NCI-H2107 (cell line): ENCODE data around the gene CFAP20DC.
A peak's percentile ranks its signal among the peaks of the same experiment; 100 is the strongest.
"Not testable (repeated sequence)": the region's sequence is repeated elsewhere in the genome, so short reads cannot be mapped to it uniquely, and the experiment has no call there.

Experiments used
- DNase-seq: peaks from one replicate; lab custom pipeline; 2025; lab: John Stamatoyannopoulos, UW

CFAP20DC gene

DNA sequence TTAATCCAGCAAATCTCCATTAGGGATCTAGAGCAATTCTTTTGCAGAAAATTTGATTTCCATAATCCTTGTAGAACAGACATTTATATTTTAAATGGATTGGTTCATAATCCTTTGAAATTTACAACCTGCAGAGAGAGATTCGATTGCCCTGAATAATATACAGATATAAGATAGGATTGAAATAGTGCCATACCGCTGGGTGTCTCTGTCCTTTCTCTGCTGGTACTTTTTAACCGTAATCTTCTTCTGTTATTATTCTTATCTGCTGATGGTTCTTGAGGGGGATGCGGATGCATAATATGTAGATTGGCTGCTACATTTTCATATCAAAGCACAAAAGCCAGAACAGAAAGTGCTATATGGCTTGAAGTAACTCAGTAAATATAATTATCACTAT is 182.2 kb downstream of the CFAP20DC start:
- DNase-seq: no peak

DNA sequence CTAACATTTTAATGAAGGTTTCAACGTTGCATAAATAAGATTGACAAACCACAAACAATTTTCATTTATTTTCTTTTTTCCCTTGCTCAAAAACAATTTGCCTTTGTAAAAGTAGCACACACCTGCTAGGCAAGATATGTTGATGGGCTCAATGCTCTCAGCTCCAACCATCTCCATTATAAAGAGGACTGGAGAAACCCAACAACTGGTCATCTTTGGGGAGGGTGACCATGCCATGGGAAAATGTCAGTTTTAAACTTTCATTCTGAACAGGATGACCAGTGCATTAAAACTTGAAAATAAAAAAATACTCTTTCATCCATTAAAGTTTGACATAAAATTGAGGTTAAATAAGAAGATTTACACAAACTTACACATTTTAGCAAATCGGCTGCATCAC is 183.7 kb downstream of the CFAP20DC start:
- no peak for DNase-seq

DNA sequence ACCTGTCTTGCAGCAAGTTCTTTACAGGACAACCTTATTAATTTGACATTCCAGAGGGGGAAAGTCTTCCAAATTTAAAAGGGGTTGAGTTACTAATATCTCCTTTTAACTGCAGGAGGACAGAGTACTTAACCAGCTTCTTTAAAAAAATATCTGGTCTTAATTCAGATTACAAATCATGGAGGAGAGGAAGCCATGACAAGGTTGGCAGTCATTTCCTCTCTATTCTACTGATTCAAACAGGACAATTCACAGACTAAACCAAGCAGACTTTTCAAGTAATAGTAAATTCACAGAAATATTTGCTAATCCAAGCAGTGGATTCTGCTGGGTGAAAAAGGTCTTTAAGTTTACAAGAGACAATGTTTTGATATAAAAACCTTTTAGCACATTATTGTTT is 185.3 kb downstream of the CFAP20DC start:
- DNase-seq: no peak

DNA sequence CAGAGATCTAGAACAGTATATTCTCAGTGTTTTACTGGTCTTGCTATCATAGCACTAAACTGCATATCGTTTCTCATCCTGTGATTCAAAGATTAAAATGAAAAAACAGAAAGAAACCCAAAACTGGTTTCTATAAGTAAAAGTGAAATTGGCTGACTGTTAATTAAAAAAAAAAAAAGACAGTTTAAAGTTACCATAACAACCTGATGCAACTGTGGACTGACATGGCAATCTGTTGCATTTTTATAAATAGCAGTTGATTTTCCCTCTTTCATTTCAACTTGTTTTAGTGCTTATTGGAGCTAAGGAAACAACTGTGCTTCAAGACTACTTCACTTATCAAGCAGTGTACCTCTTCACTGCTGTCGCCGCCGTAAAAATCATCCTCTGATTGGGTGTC is 186.6 kb downstream of the CFAP20DC start:
- no peak for DNase-seq

DNA sequence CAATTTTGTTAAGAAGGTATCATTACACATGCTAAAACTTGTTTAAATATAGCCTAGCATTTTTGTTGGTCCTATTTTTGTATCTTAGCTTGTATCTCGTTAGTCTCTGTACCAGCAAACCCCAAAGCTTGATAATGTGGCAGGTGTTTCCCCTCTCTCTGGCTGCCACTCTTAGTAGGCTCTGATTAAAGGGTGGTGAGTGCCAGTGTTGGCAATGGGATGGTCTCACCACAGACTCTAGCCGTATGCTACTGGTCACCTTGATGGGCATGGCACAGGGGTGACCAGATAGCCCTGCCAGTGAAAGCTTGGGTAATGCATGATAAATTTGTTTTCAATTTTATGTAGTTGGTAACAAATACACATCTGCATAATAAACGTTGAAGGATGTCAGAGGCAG is 188.3 kb downstream of the CFAP20DC start:
- no peak for DNase-seq

DNA sequence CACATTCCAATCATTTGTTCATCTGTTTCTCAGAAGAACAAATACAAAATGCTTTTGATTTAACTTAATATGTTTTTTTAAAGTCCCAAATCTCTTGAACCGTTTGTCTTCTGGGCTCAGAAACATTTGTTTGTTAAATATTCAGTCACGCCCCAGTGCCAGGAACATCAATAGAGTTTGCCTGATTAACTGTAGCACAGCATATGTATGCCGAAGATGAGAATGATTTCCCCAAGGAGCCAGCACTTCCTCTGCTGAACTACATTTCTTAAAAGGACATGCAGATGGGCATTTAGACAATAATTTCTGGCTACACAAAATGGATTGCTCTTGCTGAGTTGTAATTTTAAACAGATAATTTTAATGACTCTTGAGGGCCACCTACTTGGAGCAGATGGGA is 191.7 kb downstream of the CFAP20DC start:
- DNase-seq: no peak

DNA sequence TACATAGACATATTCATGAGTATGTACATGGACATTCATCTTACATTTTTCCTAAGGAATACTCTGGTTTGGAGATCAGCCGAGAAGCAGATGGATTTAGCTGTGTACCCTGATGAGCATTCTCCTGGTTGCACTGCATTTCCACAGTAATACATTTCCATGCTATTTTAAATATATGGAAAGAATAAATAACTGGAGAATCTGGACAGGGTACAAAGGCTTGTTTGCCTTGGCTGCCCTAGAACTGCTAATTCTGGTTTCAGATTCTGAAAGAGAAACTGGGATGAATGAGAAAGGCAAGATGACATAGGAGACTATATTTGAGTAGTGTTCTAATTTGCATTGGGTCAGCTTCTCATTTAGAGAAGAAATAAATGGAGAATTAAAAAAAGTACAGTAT is 192.4 kb downstream of the CFAP20DC start:
- no peak for DNase-seq

DNA sequence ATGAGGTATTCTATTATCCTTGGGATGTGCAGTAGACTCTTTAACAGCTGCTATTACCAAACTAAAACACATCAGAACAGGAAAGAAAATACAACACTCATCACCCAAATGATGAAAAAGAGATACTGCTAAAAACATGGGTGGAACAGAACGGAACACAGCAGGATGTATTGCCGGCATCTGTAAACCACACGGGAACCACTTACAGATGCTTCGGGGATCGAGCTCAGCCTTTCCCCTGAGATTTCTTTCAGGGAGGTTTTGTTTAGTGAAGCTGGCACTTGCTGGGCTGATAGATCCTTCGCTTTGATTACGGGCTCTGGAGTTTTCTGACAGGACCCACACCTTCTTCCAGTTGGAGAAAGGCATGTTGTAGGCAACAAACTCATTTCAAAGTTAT is 201.0 kb downstream of the CFAP20DC start:
- no peak for DNase-seq

DNA sequence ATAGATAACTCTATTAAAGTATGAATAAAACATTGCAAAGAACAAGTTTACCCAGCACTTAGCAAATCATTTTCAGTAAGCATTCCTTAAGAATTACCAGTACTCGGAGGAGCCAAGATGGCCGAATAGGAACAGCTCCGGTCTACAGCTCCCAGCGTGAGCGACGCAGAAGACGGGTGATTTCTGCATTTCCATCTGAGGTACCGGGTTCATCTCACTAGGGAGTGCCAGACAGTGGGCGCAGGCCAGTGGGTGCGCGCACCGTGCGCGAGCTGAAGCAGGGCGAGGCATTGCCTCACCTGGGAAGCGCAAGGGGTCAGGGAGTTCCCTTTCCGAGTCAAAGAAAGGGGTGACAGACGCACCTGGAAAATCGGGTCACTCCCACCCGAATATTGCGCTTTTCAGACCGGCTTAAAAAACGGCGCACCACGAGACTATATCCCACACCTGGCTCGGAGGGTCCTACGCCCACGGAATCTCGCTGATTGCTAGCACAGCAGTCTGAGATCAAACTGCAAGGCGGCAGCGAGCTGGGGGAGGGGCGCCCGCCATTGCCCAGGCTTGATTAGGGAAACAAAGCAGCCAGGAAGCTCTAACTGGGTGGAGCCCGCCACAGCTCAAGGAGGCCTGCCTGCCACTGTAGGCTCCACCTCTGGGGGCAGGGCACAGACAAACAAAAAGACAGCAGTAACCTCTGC is 207.6 kb downstream of the CFAP20DC start:
- not testable (repeated sequence) for DNase-seq

DNA sequence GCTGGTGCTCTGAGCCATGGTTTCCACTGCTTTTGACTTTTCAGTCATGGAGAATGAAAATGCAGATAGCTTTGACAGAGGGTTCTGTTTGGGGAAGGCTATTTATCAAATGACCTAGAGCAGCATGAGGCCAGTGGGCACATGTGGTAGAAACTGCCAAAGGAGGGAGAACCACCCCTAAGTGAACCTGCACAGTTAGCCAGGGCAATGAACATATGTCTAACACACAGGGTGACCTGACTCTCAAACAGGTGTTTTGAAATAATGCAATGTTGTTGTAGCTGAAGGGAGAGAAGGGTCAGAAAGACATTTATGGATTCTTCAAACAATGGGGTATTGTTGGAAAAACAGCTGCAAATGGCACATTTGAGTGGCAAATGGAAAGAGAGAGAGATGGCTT is 208.9 kb downstream of the CFAP20DC start:
- no peak for DNase-seq

DNA sequence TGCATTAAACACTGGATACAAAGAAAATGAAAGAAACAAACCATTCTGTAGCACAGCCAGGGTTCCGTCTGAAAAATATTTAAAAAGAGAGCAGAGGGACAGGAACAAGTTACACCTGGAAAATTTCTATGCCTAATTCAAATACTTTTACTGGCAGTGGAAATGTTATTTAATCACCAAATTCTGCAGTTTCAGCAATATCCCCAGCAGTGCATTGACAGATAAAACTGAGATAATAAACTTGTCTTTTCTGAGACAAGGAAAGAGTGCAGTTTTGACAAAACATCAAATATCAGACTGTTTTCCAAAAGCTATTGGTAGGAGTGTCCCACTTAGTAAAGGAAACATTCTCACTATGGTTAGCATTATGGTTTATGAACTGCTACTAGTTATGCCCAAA is 209.9 kb downstream of the CFAP20DC start:
- no peak for DNase-seq

DNA sequence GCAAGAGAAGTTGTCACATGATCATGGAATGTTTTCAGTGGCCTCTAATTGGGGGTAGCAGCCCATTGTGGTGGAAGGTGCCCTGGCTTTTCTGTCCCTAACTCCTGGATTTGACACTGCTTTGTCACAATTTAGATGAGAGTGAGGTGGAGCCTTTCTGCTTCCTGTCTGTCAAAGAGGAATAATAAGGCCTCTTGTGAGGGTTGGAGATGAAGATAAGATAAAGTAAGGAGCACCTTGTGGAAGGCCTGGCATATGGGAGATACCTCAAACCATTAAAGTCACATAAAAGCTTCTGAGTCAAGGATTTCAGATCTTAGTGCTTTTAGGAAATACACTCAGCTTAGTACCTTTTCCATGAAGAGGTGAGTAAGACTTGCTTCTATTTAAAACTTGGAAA is 210.6 kb downstream of the CFAP20DC start:
- no peak for DNase-seq

DNA sequence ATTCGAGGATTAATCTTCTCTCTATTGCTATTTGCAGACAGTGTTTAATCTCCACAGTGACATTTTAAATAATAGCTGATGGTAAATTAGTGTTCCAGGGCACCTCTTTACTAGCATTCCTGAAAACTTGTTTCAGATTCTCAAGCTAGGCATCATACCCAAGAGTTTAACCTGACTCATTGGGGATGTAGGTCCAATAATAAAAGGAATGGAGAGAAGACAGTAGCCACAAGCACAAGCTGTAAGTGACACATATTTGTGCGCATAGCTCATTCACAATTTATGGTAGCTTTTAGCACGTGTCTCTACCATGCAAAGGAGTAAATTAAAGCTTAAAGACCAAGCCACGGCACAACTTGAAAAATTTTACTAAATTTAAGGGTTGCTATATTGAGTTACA is 212.0 kb downstream of the CFAP20DC start:
- DNase-seq: no peak

DNA sequence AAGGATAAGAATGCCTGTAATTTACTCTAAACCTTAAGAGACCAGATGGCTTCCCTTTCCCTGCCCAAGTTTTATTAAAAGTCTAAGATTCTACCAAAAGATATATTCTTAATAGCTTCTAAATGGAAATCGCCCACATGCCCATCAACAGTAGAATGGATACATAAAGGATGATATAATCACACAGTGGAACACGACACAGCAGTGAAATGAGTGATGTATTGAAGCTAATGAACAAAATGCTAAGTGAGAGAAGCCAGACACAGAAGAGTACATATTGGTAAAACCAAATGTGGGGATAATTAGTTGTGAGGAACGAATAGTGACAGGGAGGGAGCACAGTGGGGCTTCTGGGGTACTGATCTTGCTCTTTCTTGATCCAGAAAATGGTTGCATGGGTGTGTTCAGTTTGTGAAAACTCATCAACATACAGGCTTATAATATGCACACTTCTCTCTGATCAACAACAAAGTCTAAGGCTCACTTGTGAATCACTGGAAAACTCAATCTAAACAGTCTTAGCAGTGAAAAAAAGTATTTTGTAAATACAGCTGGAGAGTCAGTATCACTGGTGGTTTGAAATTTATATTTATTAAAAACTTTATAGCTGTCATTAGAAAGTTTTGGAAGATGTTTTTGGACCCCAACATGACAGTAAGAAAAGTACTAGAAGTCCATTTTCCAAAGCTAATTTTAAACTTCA is 212.5 kb downstream of the CFAP20DC start:
- no peak for DNase-seq

DNA sequence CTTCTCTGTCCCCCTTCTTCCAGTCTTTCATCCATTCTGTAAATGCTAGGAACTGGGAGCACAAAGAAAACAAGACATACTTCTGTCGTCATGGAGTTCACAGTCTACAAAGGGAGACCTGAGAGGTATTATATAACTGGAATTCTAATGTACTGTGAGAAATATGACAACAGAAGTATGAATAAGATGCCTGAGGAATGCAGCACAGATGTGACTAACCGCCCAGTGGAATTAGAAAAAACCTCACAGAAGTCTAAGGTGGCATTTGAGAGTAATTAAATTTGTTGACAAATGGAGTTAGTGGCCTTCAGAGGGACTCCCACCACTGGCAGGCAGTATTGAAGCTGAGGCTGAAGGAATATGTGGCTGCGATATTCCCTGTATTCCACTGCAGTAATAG is 214.7 kb downstream of the CFAP20DC start:
- no peak for DNase-seq

DNA sequence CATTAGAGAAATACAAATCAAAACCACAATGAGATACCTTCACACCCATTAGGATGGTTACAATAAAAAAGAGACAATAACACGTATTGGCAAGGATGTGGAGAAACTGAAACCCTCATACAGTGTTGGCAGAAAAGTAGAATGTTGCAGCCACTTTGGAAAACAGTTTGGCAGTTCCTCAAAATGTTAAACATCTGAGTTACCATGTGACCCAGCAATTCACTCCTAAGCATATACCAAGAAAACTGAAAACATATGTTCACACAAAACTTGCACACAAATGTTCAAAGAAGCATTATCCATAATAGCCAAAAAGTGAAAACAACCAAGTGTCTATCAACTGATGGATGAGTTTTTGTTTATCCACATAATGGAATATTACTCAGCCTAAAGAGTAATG is 216.3 kb downstream of the CFAP20DC start:
- no peak for DNase-seq

DNA sequence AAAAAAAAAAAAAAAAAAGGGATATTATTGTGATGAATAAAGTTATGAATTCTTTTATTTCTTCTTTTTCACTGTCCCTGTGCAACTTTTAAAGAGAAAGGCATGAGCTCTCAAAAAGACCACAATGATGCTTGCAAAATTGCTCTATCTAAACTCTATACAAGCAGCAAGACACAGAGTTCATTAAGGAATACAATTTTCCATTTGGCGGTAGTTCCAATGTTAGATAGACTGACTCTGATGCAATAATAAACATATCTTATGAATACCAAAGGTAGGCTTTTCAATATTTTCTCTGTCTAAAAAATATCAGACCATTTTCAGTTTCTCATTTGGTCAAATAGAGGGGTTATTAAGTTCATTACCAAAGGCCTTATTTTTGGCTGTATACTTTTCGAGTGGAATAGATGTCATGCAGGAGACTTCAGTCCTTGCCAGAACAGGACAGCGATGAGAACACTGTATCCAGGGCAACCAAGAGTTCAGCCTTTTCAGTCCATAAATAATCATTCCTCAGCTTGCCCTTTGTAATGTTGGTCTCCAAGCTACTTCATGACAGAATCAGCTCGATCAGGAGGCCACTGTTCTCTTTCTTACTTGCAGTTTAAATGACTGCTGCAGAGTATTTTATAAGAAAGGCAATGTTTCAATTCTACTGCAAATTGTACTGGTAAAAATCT is 220.4 kb downstream of the CFAP20DC start:
- DNase-seq: no peak

DNA sequence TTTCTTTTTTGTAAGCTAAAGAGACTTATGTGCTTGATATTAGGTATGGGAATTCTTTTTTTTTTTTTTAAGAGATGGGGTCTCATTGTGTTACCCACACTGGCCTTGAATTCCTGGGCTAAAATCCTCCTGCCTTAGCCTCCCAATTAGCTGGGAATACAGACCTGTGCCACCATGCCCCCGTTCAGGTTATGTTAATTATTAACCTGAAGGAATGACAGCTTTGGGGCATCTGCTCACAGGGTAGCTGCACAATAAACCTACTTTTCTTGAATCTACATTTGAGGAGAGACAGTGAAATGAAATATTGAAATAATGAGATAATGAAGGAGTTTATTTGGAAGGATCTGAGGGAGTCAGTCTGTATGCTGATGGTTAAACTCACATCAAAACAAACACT is 225.0 kb downstream of the CFAP20DC start:
- DNase-seq: no peak

DNA sequence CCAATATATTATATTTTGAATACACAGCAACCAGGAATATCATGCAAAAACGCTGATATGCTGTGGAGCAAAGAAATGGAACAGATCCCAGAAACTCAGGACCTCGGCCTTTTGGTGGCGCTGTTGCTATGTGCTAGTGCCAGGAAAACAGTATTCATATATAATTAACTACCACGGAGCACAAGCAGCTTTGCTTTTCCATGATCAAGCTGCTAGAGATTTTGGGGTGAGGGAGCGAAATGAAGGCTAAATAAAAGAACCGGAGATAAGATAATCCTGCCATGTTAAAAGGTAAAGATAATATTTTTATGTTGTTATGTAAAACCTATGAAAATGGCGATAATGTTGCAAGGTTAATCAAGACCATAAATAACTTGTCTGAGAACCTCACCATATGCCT is 225.5 kb downstream of the CFAP20DC start:
- DNase-seq: peak; percentile 12

DNA sequence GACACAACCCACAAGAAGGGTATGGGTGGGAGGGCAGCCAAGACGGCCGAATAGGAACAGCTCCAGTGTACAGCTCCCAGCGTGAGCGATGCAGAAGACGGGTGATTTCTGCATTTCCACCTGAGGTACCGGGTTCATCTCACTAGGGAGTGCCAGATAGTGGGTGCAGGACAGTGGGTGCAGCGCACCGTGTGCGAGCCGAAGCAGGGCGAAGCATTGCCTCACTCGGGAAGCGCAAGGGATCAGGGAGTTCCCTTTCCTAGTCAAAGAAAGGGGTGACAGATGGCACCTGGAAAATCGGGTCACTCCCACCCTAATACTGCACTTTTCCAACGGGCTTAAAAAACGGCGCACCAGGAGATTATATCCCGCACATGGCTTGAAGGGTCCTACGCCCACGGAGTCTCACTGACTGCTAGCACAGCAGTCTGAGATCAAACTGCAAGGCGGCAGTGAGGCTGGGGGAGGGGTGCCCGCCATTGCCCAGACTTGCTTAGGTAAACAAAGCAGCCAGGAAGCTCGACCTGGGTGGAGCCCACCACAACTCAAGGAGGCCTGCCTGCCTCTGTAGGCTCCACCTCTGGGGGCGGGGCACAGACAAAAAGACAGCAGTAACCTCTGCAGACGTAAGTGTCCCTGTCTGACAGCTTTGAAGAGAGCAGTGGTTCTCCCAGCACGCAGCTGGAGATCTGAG is 243.1 kb downstream of the CFAP20DC start:
- not testable (repeated sequence) for DNase-seq

DNA sequence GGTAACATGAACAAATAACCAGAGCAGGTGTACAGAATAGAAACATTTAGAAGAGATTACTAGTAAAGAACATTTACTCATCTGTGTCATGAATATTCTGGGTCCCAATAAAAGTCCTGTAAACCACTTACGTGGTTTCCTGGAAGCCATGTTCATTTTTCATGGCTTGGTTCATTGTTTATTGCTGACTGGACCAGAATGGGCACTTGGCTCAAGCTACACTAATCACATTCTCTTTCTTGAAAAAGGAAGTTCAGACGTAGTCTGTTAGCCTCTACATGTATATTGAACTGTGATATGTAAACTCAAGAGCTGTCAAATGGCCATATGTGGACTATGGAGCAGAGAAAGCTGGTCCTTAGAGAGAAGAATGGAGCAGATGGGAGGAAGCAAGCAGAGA is 244.9 kb downstream of the CFAP20DC start:
- DNase-seq: no peak

DNA sequence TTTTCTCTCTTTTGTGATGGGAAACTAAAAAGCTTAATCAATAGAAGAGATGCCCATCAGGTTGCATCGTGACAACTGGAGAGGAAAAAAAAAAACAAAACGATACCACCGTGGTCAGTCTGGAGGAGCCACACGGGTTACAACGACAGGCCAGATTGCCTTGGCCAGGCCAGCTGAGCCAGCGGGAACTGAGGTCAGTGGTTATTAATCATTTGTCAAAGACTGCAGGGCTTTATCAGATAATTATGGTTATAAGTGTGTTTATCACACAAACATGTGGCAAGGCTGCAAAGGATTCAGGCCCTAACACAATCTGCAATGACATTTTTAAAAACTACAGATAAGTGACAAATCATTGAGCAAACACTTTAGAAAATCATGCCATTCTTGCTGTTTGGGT is 248.3 kb downstream of the CFAP20DC start:
- DNase-seq: no peak

DNA sequence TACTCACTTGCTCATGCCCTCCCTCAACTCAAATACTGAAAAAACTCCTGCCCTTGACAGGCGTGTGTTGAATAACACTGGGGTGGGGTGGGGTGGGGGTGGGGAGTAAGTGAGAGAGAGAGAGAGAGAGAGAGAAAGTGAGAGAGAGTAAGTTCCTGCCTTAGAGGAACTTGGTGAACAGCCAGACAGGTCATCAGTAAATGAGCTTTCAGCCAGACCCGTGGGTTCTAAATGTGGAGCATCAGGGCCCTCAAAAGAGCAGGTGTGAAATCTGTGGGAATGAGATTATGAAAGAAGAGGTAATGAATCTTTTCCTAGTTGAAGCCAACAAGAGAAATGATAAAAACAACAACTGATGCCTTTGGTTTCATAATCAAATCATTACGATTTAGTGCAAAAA is 248.9 kb downstream of the CFAP20DC start:
- DNase-seq: no peak
